Astrocyte (in vitro differentiated cells and primary cell): ENCODE results near the gene SLC22A31.

ENCODE experiments used
- EZH2 ChIP-seq: IDR thresholded peaks from 2 replicates; pipeline ENCODE4 v1.6.1; 2012; ENCODE audit warnings: mild to moderate bottlenecking, low read length, inconsistent platforms; ENCODE audit not compliant: insufficient read depth
- TF ChIP-seq, protein P1 (sequence below): IDR thresholded peaks from 2 replicates; pipeline ENCODE4 v1.5.1; 2011; ENCODE audit warnings: low read depth, mild to moderate bottlenecking, inconsistent platforms, low read length, moderate library complexity; ENCODE audit not compliant: insufficient read depth

DNA sequence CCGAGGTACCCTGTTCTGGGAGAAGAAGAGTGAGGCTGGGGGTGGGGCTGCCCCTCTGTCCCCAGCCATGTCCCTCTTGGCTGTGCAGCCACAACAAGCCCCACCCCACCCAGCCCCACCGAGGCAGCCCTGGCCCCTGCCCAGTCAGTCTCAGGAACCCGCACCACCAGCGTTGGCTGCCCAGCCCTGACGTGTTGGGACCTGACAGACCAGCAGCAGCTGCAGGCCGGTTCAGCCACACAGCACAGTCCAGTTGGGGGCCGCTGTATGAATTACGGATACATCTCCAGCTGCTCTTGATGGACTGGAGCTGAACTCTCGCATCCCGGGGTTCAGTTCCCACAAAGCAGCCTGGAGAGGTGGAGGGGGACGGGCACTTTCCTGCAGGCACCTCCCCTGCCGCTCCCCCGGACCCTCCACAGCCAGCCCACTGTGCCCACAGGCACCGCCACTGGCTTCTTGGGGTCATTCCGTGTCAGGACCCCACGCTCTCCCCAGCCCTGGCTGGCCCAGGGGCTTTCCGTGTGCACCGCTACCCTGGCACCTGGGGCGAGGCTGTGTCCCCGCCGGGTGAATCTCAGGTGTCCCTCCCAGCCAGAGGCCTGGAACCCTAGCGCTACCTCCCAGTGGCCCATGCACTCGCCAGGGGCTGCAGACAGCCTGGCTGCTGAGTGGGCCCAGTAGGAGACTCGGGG lies 21.7 kb downstream of the SLC22A31 start:
- TF ChIP-seq, protein P1, sequence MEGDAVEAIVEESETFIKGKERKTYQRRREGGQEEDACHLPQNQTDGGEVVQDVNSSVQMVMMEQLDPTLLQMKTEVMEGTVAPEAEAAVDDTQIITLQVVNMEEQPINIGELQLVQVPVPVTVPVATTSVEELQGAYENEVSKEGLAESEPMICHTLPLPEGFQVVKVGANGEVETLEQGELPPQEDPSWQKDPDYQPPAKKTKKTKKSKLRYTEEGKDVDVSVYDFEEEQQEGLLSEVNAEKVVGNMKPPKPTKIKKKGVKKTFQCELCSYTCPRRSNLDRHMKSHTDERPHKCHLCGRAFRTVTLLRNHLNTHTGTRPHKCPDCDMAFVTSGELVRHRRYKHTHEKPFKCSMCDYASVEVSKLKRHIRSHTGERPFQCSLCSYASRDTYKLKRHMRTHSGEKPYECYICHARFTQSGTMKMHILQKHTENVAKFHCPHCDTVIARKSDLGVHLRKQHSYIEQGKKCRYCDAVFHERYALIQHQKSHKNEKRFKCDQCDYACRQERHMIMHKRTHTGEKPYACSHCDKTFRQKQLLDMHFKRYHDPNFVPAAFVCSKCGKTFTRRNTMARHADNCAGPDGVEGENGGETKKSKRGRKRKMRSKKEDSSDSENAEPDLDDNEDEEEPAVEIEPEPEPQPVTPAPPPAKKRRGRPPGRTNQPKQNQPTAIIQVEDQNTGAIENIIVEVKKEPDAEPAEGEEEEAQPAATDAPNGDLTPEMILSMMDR, result no peak
- TF ChIP-seq EZH2, result no peak
